Endothelial cell of umbilical vein (primary cell): Measurements from ENCODE around the gene ICAM3. TPM values are rescaled to one million over a fixed set of nuclear protein-coding genes. Genes with fewer than 3 reads are reported as not detected.

ENCODE experiments used
- BruUV-seq: library from RNA; stranded (reverse); fragments of 400-500 nt; replicated peaks from 2 replicates; lab custom pipeline; 2021; lab: Mats Ljungman, UMichigan
- CTCF ChIA-PET: fragments of 300-600, 350-600 bp; sonication (Branson Sonifier 250); formaldehyde crosslinking; loops from one replicate; lab custom pipeline; 2021; ENCODE audit warnings: antibody characterized with exemption, inconsistent platforms; lab: Charles Lee
- POLR2A ChIA-PET: fragments of 300-600, 350-600 bp; sonication (Branson Sonifier 250); formaldehyde crosslinking; loops from one replicate; lab custom pipeline; 2021; ENCODE audit warnings: antibody characterized with exemption, inconsistent platforms; lab: Charles Lee
- DNase-seq: peaks from one replicate; pipeline ENCODE4 v3.0.0-alpha.2; 2011; ENCODE audit warnings: low read depth, low spot score
- FAIRE-seq: peaks from 2 replicates; lab custom pipeline; 2011; peaks lifted over from hg19 to GRCh38; lab: Jason Lieb, UNC
- H2AFZ ChIP-seq: 2 replicates; pipeline ENCODE4 v1.6.0; 2012; ENCODE audit warnings: low read depth, low read length, control low read depth, inconsistent platforms
- H3K27ac ChIP-seq: 2 replicates; pipeline ENCODE4 v1.5.1; 2011; ENCODE audit warnings: low read depth, mild to moderate bottlenecking, control low read depth, low read length, moderate library complexity; ENCODE audit not compliant: insufficient read depth
- H3K27me3 ChIP-seq, 2 experiments: 2 replicates each; pipeline versions ENCODE4 v1.6.0 to v1.6.1; 2011; ENCODE audit warnings: low read length in 2 of 2, mixed read lengths in 1 of 2; ENCODE audit not compliant: control insufficient read depth in 2 of 2, insufficient read depth in 2 of 2
- H3K36me3 ChIP-seq, 2 experiments: 2 replicates in 1 of 2; 3 replicates in 1 of 2; pipeline ENCODE4 v1.5.1; 2011; ENCODE audit warnings: low read length in 2 of 2, mild to moderate bottlenecking in 1 of 2, moderate library complexity in 1 of 2; ENCODE audit not compliant: control insufficient read depth in 2 of 2, insufficient read depth in 2 of 2; ENCODE audit errors: extremely low read depth in 1 of 2
- H3K4me1 ChIP-seq: 3 replicates; pipeline ENCODE4 v1.5.1; 2011; ENCODE audit warnings: mild to moderate bottlenecking, low read length; ENCODE audit not compliant: control insufficient read depth, insufficient read depth; ENCODE audit errors: extremely low read depth
- H3K4me2 ChIP-seq: 2 replicates; pipeline ENCODE4 v1.6.1; 2011; ENCODE audit warnings: low read length, control low read depth, mixed read lengths; ENCODE audit not compliant: insufficient read depth
- H3K4me3 ChIP-seq, 3 experiments: fragments of 200-600 bp in 1 of 3; sonication (generic), shearing (Covaris generic) in 1 of 3; replicated peaks in 1 of 3; 2 replicates each; pipeline ENCODE4 v1.5.1; 2011 to 2016; ENCODE audit warnings: control low read depth in 3 of 3, low read length in 3 of 3, mild to moderate bottlenecking in 2 of 3, inconsistent platforms in 1 of 3, low read depth in 1 of 3, moderate library complexity in 1 of 3; ENCODE audit not compliant: insufficient read depth in 1 of 3
- H3K79me2 ChIP-seq: 2 replicates; pipeline ENCODE4 v1.6.0; 2012; ENCODE audit warnings: low read length, inconsistent platforms; ENCODE audit not compliant: control insufficient read depth, insufficient read depth
- H3K9ac ChIP-seq: replicated peaks from 2 replicates; pipeline ENCODE3; 2011; ENCODE audit warnings: low read length, control low read depth; ENCODE audit not compliant: insufficient read depth; ENCODE audit errors: extremely low read depth
- H3K9me1 ChIP-seq: replicated peaks from 3 replicates; pipeline ENCODE4 v1.6.0; 2011; ENCODE audit warnings: mild to moderate bottlenecking, low read length; ENCODE audit not compliant: control insufficient read depth, insufficient read depth; ENCODE audit errors: extremely low read depth
- H3K9me3 ChIP-seq: replicated peaks from 2 replicates; pipeline ENCODE4 v1.5.1; 2012; ENCODE audit warnings: low read length, inconsistent platforms; ENCODE audit not compliant: control insufficient read depth, insufficient read depth
- H4K20me1 ChIP-seq: replicated peaks from 2 replicates; pipeline ENCODE3; 2011; ENCODE audit warnings: mild to moderate bottlenecking, low read length; ENCODE audit not compliant: control insufficient read depth, insufficient read depth; ENCODE audit errors: extremely low read depth
- CTCF ChIP-seq, 2 donors: IDR thresholded peaks; 1 replicate in 1 of 2; 2 replicates in 1 of 2; pipeline ENCODE4 v1.5.1; 2011; ENCODE audit warnings: low read length in 2 of 2, mild to moderate bottlenecking in 2 of 2, moderate library complexity in 2 of 2, control low read depth in 1 of 2, inconsistent platforms in 1 of 2, low read depth in 1 of 2; ENCODE audit not compliant: insufficient read depth in 1 of 2; ENCODE audit errors: extremely low read depth in 1 of 2
- FOS ChIP-seq: IDR thresholded peaks from 2 replicates; pipeline ENCODE4 v1.6.1; 2011; ENCODE audit warnings: mild to moderate bottlenecking, low read length, moderate library complexity, borderline replicate concordance; ENCODE audit not compliant: insufficient read depth
- dilution Hi-C: fragments of 300-500 bp; cut with MboI; formaldehyde crosslinking; loops from one replicate; pipeline ENCODE4 v1.15.0; 2019; ENCODE audit warnings: low sequenced_read_pairs; ENCODE audit not compliant: extremely low pct_ligation_motif_present
- intact Hi-C: fragments of 100-400 bp; cut with micrococcal nuclease; formaldehyde crosslinking; loops from one replicate; pipeline ENCODE4 v1.10.0; 2022
- polyA plus RNA-seq, 4 experiments: library from polyadenylated mRNA; depleted of rRNA in 3 of 4; stranded (reverse) in 3 of 4; unstranded in 1 of 4; fragments of >200 nt; gene quantifications; 2 replicates each; pipeline versions ENCODE4 v1.2.1 to v1.2.3, GENCODE V29; 2011 to 2012; ENCODE audit warnings: missing spikeins in 1 of 4
- total RNA-seq: library from RNA; stranded (reverse); gene quantifications from 2 replicates; pipeline ENCODE4 v1.2.3, GENCODE V29; 2021

Gene ICAM3
- total and polyA plus RNA-seq, 2 donors (not counting 3 experiments of a cell fraction or from before 2014, with no cell fraction given) = 6.7 to 11.6 TPM

GRCh38 chr19:10320602-10321416 lies 18.6 kb downstream of the ICAM3 start:
- CTCF ChIA-PET = interaction anchor here (1.9 to 2.4 kb wide), 2 partner anchors 10 to 51 kb away, joined by 5 to 6 read pairs; no protein-coding TSS in a partner anchor
- intact Hi-C loops (no loop called here), dilution Hi-C loops (no loop called here)
- Histone ChIP-seq H3K4me3 (no peak overlapping the region), H3K79me2 (no peaks in the 10 kb centered on the region), H3K9ac (no peak overlapping the region), H2AFZ (no peak overlapping the region), H3K9me1 (no peaks in the 10 kb centered on the region), H4K20me1 (no peaks in the 10 kb centered on the region), H3K4me2 (no peak overlapping the region), H3K36me3 (peaks cover 6 to 48% of the 10 kb centered on the region in 2 experiments), H3K9me3 (no peaks in the 10 kb centered on the region), H3K4me1 (no peaks in the 10 kb centered on the region), H3K27ac (no peak overlapping the region), H3K27me3 (no peaks in the 10 kb centered on the region)
- BruUV-seq = no TSS peak
- no peak for FAIRE-seq
- POLR2A ChIA-PET = interaction anchor here (0.7 kb wide), 2 partner anchors 13 to 321 kb away, joined by 4 to 5 read pairs; partner anchors contain the start of gene RAVER1
- no peak for DNase-seq
- TF ChIP-seq FOS = no peak
- no peak for TF ChIP-seq CTCF (IDR thresholded peaks at IDR 0.05; ENCODE audit: extremely low read depth in 1 of 2, insufficient read depth in 1 of 2, low read depth in 1 of 2, low read length in 2 of 2)
